HG03442 (cell line): ENCODE results near the gene GPATCH8.
"Not testable (repeated sequence)": the region's sequence is repeated elsewhere in the genome, so short reads cannot be mapped to it uniquely, and the experiment has no call there.

Source experiments
- ATAC-seq: cut with Tn5 transposase; IDR thresholded peaks from one replicate; pipeline ENCODE4 v1.9.1; 2021; ENCODE audit warnings: mild to moderate bottlenecking, moderate library complexity; ENCODE audit not compliant: unreplicated experiment

GPATCH8 gene

DNA sequence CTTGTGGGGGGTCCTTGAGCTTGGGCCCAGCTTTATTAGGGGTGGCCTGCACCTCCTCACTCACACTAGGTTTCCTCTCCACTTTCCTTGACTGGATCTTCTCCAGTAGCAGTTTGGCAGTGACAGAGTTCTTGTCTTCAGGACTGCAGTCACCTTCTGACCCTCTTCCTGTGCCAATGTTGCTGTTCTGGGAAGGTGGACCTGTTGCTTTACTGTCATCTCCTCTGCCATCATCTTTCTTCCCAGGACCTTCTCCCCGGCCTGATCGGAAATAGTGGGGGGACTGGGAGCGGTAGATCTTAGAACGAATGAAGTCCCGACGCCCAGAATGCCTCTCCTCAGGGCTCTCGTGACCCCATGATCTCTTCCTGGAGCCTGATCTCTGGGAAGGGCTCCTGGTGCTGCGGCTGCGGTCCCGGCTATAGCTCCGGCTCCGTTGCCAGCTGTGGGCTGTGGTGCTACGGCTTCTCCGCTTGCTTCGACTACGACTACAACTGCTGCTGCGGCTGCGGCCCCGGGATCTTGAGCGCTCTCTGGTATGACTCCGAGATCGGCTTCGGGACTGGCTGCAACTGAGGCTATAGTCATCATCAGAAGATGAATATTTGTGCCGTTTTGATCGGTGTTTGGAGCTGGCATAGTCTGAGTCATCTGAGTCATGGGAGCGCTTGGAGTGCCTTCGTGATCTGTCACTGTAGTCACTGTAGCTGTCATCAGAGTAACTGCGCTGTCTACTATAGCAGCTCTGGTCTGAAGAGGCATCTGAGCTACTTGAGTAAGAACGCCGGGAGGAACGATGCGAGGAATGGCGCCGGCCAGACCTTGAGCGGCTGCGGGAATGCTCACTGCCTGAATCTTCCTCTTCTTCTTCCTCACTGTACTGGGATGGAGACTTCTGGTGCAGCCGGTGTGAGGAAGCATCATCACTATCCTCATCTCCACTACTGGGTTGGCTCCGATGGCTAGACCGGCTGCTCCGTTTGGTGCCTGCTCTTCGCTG lies 104.2 kb downstream of the GPATCH8 start:
- ATAC-seq, result no peak

DNA sequence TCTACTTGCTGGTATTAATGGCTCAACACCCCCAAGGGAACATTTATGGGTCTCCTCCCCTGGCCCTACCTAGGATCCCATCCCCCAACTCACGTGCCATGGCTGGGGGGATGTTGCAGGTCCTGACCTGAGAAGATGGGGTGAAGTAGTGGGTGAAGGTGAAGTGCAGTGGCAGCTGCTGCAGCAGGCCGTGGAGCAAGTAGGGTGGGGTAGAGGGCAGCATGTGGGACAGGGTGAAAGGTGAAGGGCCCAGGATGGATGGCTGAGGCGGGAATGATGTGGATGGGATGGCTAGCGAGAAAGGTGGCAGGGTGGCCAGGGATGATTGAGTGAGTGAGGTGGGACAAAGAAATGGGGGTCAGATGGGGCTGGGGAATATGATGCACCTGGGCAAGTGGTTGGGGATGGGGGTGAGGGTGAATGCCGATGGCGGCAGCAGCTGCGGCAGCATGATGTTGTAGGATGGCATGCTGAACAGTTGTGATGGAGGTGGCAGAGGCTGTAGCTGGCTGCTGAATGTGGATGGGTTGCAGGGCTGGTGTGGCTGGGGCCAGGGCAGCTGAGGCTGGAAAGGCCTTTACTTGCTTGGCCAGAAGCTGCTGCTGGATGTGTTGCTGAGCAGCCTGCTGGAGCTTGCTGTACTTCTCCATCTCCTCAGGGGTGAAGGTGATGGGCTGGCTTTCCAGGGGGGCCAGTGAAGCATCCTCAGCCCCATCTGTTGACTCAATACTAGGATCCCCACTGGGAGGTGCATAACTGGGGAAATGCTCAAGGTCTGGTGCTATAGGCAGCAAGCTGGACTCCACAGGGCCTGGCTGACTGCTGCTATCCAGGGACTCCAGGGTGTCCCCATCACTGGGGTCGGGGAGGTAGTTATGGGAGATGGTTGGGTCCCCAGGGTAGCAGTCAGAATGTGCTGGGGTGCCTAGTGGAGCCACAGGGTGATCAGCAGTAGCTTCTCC lies 105.4 kb downstream of the GPATCH8 start:
- no peak for ATAC-seq

DNA sequence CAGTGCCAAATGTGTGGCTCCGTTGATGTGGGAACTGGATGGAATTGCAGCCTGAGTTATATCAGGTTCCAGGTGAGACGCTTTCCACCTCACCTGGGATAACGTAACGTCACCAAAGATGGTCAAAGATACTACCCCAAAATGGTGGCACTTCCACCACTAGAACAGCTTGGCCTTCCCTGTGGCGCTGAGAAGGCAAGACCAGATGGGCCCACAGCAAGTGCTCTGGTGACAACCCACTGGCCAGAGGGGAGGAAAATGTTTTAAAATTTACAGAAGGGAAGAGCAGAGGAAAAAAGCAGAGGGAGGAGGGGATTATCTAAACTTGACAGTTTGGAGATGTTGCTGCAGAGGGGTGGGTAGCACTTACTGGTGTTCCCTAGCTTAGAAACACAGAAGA lies 106.3 kb downstream of the GPATCH8 start:
- ATAC-seq, result no peak

DNA sequence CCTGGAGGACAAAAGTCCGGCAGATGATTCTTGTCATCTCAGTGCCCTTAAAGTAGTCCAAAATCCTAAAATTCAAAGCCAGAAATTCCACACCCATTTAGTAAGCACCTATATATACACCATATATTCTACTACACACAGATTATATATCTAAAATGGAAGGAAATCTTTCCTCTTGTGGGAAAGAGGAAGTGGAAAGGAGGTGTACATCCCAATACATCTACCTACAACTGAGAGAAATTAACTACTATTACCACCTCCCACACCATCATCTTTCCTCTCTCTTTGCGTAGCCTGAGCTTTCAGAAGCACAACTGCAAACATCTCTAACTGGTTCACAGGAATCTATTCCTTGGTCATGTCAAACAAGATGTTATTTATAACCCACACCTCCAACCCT lies 108.4 kb downstream of the GPATCH8 start:
- ATAC-seq, result no peak

DNA sequence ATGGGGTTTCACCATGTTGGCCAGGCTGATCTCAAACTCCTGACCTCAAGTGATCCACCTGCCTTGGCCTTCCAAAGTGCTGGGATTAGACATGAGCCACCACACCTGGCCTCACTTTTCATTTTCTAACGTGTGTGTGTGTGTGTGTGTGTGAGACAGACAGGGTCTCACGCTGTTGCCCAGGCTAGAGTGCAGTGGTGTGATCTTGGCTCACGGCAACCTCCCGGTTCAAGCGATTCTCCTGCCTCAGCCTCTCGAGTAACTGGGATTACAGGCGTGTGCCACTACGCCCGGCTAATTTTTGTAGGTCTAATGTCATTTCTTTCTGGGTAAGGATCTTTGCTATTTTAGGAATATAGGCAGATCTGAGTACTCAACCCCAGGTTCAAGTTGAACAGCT lies 109.1 kb downstream of the GPATCH8 start:
- ATAC-seq, result not testable (repeated sequence)

DNA sequence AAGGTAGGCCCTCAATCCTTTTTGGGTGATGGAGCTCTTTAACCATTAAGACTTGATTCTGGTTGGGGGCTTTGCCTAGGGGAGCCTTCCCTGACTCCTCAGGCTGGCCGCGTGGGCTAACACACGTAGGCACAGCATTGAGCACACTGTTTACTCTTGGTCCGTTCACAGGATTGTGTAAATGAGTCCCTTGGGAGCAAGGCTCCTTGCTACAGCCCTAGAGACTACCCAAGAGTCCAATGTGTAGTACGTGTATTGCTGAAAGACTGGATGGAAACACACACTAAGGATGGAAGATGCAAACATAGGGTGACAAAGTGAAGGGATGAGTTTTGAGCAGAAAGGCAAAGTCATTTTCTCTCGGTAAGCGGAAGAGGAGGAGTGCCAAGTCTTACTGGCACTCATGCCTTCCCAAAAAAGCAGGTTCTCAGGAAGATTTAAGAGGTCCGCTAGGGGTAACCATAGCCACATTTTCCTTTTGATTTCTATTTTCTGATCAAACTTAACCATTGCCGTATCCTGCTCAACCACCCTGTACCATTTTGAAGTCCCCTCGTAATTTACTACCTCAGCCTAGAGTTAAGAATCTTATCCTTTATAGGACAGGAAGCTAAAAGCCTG lies 112.8 kb downstream of the GPATCH8 start:
- no peak for ATAC-seq

DNA sequence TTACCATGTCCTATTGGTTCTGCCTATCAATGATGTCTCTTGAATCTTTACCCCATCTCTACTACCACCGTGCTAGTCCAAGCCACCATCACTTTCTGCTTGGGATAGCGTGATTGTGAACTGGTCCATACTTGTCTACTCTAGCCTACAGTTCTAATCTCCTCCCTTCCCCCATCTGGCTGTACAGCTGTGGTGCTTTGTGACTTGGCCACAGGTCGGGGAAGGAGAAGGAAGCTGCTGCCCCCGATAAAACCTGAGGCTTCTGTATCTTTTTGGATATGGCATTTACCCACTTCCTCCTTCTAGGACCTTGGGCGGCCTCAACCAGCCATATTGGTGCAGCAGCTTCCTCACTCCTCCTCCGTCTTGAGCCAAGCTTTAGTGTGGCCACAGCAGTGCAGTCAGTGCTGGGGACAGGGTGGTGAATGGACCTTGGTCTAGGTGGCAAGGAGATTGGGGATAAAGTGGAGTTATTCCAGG lies 113.4 kb downstream of the GPATCH8 start:
- ATAC-seq, result no peak

DNA sequence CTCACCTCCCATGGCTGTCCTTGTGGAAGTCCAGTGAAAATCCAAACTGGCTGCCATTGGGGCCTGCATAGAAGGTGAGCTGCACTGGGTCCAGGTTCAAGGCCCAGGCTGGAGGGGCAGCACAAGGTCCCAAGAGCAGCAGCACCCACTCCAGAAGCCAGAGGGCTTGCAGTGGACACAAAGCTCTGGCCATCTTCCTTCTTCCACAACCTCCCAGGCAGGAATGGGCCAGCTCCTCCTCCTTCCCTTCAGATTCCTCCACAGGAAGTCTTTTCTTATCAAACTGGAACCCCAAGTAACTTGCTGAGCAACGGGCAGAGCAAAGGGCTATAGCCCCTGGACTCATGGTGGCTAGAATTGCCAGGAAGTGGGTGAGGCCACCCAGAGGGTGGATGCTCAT lies 113.9 kb downstream of the GPATCH8 start, which contains the start of gene ITGA2B:
ITGA2B (minus strand) TSS at position 369 of the 400 bp plus-strand sequence; CDS start at position 193, 176 bp downstream.
- no peak for ATAC-seq

DNA sequence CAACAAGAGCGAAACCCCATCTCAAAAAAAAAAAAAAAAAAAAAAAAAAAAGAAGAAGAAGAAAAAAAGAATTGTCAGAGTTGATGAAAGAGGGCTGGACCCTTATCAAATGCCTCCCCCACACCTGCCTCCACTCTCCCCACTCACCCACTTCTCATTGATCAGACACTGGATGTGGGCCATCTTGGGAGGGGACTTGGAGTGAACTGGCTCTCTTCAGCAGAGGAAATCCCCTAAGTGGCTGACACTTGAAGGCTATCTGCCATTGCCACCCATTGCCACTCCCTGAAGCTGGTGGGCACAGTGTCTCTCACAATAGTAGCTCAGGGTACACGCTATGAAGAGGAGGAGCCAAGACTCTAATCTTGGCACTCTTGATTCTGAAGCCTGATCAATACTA lies 115.4 kb downstream of the GPATCH8 start:
- no peak for ATAC-seq

DNA sequence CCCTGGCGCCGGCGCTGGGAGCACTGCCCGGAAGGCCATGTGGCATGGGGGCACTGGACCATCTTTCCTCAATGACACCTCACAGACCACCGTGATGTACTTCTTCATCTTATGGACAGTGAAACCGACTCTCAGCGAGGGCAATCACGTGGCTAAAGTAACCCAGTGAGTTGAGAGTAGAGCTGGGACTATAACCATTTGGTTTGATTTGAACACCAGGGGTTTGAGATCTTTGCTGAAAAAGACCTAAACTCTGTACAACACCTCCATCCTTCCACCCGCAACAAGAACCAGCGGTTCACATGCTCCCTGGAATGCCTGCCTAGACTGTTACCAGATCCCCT lies 117.1 kb downstream of the GPATCH8 start:
- no peak for ATAC-seq

DNA sequence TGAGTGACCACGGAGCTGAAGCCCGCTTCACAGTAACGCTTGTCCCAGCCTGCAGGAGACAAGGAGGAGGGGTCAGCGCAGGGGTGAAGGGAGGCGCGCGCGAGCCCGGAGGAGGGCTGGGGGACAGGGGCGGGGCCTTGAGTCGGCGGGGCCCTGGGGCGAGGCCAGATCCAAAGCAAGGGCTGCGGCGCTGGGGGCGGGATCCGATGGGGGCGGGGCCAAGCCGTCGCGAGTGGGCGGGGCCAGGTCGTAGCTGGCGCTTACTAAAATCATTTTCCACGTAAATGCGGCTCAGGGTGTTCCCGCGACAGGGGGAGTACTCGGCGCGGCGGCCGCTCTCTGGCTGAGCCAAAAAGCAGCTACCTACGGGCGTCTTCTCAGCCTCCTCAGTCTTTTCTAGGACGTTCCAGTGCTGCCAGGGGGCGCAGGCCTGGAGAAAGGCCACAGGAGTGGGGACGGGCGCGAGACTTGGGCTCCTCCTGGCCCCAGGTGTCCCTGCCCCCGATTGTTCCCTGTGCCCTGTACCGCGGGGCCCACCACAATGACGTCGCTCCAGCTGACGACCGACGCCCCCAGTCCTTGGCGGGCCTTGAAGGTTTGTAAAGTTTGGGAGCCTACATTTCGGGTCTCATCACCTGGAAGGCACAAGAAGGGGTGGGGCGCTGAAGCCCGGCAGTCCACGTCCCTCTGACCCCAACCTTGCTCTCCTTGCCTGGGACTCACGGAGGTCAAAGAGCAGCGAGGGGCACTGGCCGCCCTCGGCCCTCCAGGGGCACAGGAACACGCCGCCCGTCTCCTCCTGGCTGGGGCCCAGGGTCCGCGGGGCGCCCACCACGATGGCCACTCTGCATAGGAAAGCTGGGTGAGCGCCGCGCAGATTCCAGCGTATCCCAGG lies 117.7 kb downstream of the GPATCH8 start:
- no peak for ATAC-seq

DNA sequence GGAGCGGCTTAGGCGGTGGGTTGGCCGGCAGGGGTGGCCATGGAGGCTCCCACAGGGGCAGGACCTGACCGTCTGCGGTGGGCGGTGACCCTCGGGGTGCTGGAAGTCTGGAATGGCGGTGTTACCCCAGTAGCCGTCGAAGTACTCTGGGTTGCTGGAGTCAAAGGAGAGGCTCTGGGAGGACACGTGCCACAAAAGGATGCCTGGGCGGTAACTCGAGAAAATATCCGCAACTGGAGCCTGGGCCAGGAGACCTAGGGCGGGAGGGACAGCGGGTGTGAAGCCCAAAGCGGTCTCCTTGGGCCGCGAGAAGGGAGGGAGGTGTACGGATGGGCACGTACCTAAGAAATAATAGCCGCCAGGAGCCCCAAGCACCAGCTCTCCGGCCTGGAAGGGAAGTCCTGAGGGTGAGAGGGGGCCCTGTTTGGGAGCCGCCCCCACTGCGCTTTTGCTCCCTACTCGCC lies 118.4 kb downstream of the GPATCH8 start:
- no peak for ATAC-seq

DNA sequence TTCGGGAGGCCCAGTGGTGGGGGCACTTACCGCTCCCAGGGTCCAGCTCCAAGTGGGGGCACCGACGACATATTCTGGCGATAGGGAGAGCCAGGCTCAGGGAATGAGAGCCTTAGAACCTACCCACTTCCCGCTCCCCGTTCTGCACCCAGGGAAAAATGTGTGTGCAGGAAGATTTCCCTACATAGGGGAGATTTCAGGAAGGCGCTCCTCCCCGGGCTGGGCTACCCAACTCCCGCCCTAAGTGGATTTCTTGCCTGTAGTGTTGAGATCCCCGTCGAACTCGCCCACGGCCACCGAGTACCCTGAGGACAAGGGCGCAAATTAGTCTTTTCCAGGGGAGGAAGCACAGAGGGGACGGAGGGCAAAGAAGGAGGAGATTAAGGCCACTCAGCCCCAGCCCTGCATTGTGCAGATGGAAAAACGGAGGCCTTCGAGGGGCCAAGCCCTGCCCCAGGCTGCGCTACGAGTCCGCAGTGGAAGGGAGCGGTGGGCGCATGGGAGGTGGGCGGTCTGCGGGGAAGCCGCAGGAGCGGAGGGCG lies 118.9 kb downstream of the GPATCH8 start:
- ATAC-seq, result no peak

DNA sequence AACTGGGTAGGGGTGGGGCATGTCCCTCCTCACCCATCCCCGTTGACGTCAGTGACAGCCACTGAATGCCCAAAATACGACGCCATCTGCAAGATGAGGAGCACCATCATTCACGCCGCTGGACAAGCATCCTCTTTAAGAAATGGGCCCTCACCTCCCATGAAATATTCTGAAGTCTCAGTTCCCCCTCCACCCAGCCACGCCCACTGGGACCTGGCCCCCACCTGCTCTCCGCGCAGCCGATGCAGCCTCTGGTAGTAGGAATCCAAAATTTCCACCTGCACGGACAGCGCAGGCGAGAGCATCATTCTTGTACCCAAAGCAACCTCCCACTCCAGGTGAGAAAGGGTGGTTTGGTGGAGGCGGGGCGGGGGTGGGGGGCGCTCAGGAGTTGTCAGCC lies 119.3 kb downstream of the GPATCH8 start:
- ATAC-seq, result no peak

DNA sequence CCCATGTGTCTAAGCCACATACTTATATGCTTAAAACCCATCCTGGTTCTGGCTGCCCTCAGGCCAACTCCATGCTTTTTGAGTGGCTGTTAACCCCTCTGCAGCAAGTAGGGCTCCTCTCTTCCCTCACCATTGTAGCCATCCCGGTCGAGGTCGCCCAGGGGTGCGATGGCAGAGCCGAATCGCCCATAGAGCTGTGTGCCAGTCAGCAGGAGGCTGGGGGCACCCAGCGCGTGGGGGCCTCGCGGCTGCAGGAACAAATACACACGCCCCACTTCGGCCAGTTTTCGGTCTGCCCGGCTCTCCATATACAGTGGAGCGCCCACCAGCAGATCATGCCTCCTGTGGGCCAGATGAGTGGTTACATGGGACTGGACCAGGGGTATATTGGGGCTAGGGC lies 119.8 kb downstream of the GPATCH8 start:
- no peak for ATAC-seq

DNA sequence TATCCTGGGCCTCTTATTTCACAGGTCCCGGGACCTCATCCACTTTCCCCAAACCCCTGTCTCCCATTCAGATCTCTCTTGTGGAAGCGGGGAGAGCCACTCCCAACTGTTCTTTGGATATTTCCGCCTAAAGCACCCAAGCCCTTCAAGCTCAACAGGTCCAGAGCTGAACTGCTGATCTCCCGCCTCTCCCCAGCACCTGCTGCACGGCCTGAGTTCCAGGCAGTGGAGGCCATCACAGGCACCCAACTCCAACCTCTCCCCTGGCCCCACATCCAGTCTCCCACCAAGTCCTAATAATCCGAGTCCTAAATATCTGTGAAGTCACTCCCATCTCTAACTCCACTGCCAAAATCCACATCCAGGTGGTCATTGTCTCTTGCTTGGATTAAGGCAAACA lies 120.3 kb downstream of the GPATCH8 start:
- no peak for ATAC-seq

DNA sequence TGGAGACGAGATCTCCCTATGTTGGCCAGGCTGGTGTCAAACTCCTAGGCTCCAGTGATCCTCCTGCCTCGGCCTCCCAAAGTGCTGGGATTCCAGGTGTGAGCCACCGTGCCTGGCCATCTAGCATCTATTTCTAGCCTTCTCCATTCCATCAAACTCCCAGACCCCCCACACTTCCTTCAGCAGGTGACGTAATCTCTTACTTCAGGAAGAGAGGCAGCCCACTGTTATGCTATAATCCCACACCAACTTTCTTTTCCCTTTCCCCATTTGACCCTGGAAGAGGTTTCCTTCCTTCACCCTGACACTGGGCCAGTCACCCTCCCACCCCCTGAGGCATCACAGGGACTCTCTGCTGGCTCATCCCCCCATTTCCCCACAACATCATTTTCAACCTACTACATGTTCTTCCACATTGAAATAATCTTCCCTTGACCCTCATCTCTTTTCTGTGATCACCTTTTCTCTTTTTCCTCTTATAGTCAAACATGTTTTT lies 121.3 kb downstream of the GPATCH8 start:
- no peak for ATAC-seq

DNA sequence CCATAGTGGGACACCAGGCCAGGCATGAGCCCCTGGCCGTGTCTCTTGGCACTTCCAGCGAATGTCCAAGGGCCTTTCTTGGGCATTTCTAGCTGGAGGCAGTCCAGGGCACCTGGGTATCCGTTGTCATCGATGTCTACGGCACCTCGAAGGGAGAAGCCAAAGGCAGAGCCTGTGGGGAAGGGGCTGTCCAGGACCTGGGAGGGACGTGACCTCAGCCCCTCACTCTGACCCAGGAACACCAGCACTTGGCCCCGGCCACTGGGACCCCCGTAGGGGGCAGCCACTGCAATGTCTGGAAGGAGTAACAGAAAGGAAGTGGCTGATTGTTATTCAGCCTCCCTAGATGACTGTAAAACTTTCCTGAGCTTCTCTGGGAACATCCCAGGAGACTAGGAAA lies 122.4 kb downstream of the GPATCH8 start:
- no peak for ATAC-seq

DNA sequence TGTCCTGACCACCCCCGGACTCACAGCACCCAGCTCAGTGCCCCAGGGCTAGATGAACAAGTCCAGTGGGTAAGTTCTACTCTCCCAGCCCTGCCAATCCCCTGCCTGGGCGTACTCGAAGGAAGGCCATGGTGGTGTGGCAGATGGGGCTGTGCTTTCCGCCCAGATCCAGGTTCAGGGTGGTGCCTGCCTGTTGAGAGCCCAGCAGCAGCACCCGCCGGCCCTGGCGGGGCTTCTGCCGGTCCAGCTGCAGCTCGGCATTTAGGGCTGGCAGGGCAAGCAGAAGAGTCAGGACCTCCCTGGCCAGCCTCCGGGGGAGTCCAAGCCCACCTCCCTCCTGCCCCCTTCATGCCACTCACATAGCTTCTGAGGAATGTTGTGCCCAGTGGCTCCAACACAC lies 123.3 kb downstream of the GPATCH8 start:
- no peak for ATAC-seq
